Measurements from ENCODE around the gene ABCA1. TPM values are rescaled to one million over a fixed set of nuclear protein-coding genes. Genes with fewer than 3 reads are reported as not detected.

The ABCA1 gene
- total and polyA plus RNA-seq, 10 of the 15 experiments (the other 5 are each of a cell fraction or from before 2014, with no cell fraction given), result 0.01 to 0.56 (median 0.16) TPM

DNA sequence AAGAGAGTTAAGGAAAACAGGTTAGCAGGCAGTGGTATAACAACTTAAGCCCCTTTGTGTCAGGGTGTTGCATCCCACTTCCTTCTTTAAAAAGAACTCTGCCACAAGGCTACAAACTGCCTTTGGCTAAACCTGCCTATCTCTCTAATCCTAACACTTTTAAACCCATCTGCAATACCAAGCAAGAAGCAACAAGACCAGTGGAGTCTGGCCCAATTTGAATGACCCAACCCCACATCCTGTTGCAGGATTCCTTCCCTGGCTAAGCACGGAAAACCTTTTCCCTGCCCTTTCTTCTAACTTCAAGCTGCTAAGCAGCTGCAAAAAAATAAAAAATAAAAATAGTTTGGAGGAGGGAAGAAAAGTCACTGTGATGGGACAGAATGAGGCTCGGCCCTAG lies 27.1 kb downstream of the ABCA1 start:
- no peak for FAIRE-seq
- WGBS (ENCODE audit: insufficient coverage, insufficient replicate concordance, low lambda C conversion rate, missing lambda C conversion rate), result 2% methylated on average over 2 of the region's 2 CpGs
- CTCF ChIA-PET, result interaction anchor here (1.3 kb wide), 1 partner anchor 10 kb away, joined by 3 read pairs; no protein-coding TSS in a partner anchor

More for the DNA sequence above, 27.1 kb downstream of the ABCA1 start:
- no peaks in the 10 kb centered on the region for H3K9me3 ChIP-seq (replicated peaks; ENCODE audit: control insufficient read depth, insufficient read depth, low read length)
- ATAC-seq, result no peak
- H3K27me3 ChIP-seq (replicated peaks in 1 of 2; ENCODE audit: control insufficient read depth in 2 of 2, insufficient read depth in 2 of 2, low read length in 1 of 2), result no peaks in the 10 kb centered on the region; a peak in 3 of 4 replicates
- no peak overlapping the region for H3K4me3 ChIP-seq
- no peak for DNase-seq (ENCODE audit: low read depth, low spot score)
- intact Hi-C loops (cut with micrococcal nuclease; ENCODE audit: unreplicated experiment) (no loop called here), in situ Hi-C loops (cut with MboI) (no loop called here)
- no peak overlapping the region for H3K27ac ChIP-seq (ENCODE audit: control insufficient read depth, insufficient read depth)
- no peaks in the 10 kb centered on the region for H3K36me3 ChIP-seq (ENCODE audit: control insufficient read depth in 2 of 2, insufficient read depth in 2 of 2, low read length in 1 of 2)
- no peaks in the 10 kb centered on the region for H3K79me2 ChIP-seq (ENCODE audit: control insufficient read depth, insufficient read depth, low read length)
- no TSS peak for BruUV-seq (replicated peaks)
- no peak overlapping the region for H2AFZ ChIP-seq (ENCODE audit: control insufficient read depth, low read depth, low read length)
- H3K4me2 ChIP-seq (ENCODE audit: control insufficient read depth, insufficient read depth), result no peak overlapping the region
- no peak overlapping the region for H3K9ac ChIP-seq (ENCODE audit: control insufficient read depth, insufficient read depth, low read length)
- no peaks in the 10 kb centered on the region for H4K20me1 ChIP-seq (ENCODE audit: control insufficient read depth, insufficient read depth)
- ChIA-PET RAD21 (ENCODE audit: unreplicated experiment) (no interaction called here), POLR2A (no interaction called here), SMC1A (ENCODE audit: uncharacterized antibody, unreplicated experiment) (no interaction called here)
- TF ChIP-seq SP1 (IDR thresholded peaks at IDR 0.05; ENCODE audit: low read depth, low read length), result no peak
- TF ChIP-seq RB1 (IDR thresholded peaks at IDR 0.05; ENCODE audit: borderline replicate concordance), result no peak
- TF ChIP-seq, protein P1, sequence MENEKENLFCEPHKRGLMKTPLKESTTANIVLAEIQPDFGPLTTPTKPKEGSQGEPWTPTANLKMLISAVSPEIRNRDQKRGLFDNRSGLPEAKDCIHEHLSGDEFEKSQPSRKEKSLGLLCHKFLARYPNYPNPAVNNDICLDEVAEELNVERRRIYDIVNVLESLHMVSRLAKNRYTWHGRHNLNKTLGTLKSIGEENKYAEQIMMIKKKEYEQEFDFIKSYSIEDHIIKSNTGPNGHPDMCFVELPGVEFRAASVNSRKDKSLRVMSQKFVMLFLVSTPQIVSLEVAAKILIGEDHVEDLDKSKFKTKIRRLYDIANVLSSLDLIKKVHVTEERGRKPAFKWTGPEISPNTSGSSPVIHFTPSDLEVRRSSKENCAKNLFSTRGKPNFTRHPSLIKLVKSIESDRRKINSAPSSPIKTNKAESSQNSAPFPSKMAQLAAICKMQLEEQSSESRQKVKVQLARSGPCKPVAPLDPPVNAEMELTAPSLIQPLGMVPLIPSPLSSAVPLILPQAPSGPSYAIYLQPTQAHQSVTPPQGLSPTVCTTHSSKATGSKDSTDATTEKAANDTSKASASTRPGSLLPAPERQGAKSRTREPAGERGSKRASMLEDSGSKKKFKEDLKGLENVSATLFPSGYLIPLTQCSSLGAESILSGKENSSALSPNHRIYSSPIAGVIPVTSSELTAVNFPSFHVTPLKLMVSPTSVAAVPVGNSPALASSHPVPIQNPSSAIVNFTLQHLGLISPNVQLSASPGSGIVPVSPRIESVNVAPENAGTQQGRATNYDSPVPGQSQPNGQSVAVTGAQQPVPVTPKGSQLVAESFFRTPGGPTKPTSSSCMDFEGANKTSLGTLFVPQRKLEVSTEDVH (IDR thresholded peaks at IDR 0.05; ENCODE audit: low read depth, partially characterized antibody), result no peak
- no peak for TF ChIP-seq NFYB (IDR thresholded peaks at IDR 0.05; ENCODE audit: insufficient read depth, low read depth, low read length)
- no peak for TF ChIP-seq SREBF1 (IDR thresholded peaks at IDR 0.05; ENCODE audit: low read length)
- no peak for TF ChIP-seq NR2C2 (IDR thresholded peaks at IDR 0.05; ENCODE audit: borderline replicate concordance, control insufficient read depth, insufficient read length, low read depth)
- TF ChIP-seq EZH2 (IDR thresholded peaks at IDR 0.05; ENCODE audit: borderline replicate concordance, control insufficient read depth, low read depth, low read length), result no peak
- TF ChIP-seq SMAD1 (IDR thresholded peaks at IDR 0.05; ENCODE audit: low read depth, partially characterized antibody), result no peak
- TF ChIP-seq IRF4 (IDR thresholded peaks at IDR 0.05; ENCODE audit: low read depth, low read length), result no peak
- TF ChIP-seq, protein P2, sequence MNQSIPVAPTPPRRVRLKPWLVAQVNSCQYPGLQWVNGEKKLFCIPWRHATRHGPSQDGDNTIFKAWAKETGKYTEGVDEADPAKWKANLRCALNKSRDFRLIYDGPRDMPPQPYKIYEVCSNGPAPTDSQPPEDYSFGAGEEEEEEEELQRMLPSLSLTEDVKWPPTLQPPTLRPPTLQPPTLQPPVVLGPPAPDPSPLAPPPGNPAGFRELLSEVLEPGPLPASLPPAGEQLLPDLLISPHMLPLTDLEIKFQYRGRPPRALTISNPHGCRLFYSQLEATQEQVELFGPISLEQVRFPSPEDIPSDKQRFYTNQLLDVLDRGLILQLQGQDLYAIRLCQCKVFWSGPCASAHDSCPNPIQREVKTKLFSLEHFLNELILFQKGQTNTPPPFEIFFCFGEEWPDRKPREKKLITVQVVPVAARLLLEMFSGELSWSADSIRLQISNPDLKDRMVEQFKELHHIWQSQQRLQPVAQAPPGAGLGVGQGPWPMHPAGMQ (IDR thresholded peaks at IDR 0.05; ENCODE audit: borderline replicate concordance), result no peak
- TF ChIP-seq TCF12 (IDR thresholded peaks at IDR 0.05; ENCODE audit: low read depth, low read length), result no peak
- TF ChIP-seq, protein P3, sequence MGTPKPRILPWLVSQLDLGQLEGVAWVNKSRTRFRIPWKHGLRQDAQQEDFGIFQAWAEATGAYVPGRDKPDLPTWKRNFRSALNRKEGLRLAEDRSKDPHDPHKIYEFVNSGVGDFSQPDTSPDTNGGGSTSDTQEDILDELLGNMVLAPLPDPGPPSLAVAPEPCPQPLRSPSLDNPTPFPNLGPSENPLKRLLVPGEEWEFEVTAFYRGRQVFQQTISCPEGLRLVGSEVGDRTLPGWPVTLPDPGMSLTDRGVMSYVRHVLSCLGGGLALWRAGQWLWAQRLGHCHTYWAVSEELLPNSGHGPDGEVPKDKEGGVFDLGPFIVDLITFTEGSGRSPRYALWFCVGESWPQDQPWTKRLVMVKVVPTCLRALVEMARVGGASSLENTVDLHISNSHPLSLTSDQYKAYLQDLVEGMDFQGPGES (IDR thresholded peaks at IDR 0.05), result no peak
- TF ChIP-seq ZNF274 (IDR thresholded peaks at IDR 0.05; ENCODE audit: insufficient read depth, insufficient read length), result no peak
- TF ChIP-seq MXI1 (IDR thresholded peaks at IDR 0.05; ENCODE audit: low read depth, low read length), result no peak
- no peak for TF ChIP-seq DPF2 (IDR thresholded peaks at IDR 0.05)
- TF ChIP-seq BCL11A (IDR thresholded peaks at IDR 0.05; ENCODE audit: low read depth, low read length), result no peak
- TF ChIP-seq HDGF (IDR thresholded peaks at IDR 0.05), result no peak
- H3K4me1 ChIP-seq (ENCODE audit: control insufficient read depth, insufficient read depth, low read length), result no peaks in the 10 kb centered on the region
